ENCODE measurements around the gene LARGE1. TPM values are rescaled to one million over a fixed set of nuclear protein-coding genes. Genes with fewer than 3 reads are reported as not detected.

The LARGE1 gene
- total RNA-seq, 1 experiment from 2014 or later: 1.5 TPM

DNA sequence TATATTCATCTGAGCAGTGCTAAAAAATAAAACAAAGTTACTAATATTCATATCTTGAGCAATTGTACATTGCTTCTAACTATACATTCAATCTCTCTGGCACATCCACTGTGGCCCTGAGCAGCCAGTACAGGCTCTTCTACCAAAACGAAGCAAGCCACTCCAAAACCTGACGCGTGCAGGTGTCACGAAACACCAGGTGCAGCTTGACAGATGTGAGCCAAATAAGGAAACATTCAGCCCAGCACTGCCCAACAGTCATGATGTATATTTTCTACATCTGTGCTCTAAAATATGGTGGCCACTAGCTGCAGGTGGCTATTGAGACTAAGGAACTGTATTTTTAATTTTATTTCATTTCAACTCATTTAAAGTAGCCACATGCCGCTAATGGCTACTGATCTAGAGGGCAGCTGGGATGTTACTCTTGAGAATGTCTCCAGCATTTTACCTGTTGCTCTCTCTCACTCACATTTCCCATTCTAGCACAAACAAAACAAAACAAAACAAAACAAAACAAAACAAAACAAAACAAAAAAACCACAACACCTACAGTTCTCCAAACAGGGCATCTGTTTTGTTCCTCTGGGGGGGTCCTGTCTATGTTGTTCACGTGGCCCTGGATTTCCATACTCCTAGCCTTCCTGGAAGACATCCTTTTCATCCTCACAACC is 77.7 kb downstream of the LARGE1 start:
- no peaks in the 10 kb centered on the region for H3K79me2 ChIP-seq (ENCODE audit: insufficient read depth, low read length)
- no TSS peak for BruUV-seq (replicated peaks)
- no peak overlapping the region for H3K27ac ChIP-seq (ENCODE audit: low read depth, low read length)
- DNase-seq (ENCODE audit: low read depth, low spot score) (no peak), ATAC-seq (no peak)
- H3K27me3 ChIP-seq (ENCODE audit: insufficient read depth, low read length): no peaks in the 10 kb centered on the region
- TF ChIP-seq ZNF274 (IDR thresholded peaks at IDR 0.05; ENCODE audit: low read depth, low read length) (no peak), EZH2phosphoT487 (IDR thresholded peaks at IDR 0.05; ENCODE audit: borderline replicate concordance) (no peak), EZH2 (IDR thresholded peaks at IDR 0.05) (no peak), SRF (IDR thresholded peaks at IDR 0.05; ENCODE audit: low read depth) (no peak), YY1 (IDR thresholded peaks at IDR 0.05; ENCODE audit: extremely low read depth, insufficient replicate concordance, low read depth, low read length) (no peak), POLR2A (IDR thresholded peaks at IDR 0.05; ENCODE audit: borderline replicate concordance, extremely low read depth, insufficient read depth, insufficient read length) (no peak), SP1 (IDR thresholded peaks at IDR 0.05; ENCODE audit: low read depth) (no peak), RAD21 (IDR thresholded peaks at IDR 0.05; ENCODE audit: low read depth) (no peak)
- TF ChIP-seq, protein P1, sequence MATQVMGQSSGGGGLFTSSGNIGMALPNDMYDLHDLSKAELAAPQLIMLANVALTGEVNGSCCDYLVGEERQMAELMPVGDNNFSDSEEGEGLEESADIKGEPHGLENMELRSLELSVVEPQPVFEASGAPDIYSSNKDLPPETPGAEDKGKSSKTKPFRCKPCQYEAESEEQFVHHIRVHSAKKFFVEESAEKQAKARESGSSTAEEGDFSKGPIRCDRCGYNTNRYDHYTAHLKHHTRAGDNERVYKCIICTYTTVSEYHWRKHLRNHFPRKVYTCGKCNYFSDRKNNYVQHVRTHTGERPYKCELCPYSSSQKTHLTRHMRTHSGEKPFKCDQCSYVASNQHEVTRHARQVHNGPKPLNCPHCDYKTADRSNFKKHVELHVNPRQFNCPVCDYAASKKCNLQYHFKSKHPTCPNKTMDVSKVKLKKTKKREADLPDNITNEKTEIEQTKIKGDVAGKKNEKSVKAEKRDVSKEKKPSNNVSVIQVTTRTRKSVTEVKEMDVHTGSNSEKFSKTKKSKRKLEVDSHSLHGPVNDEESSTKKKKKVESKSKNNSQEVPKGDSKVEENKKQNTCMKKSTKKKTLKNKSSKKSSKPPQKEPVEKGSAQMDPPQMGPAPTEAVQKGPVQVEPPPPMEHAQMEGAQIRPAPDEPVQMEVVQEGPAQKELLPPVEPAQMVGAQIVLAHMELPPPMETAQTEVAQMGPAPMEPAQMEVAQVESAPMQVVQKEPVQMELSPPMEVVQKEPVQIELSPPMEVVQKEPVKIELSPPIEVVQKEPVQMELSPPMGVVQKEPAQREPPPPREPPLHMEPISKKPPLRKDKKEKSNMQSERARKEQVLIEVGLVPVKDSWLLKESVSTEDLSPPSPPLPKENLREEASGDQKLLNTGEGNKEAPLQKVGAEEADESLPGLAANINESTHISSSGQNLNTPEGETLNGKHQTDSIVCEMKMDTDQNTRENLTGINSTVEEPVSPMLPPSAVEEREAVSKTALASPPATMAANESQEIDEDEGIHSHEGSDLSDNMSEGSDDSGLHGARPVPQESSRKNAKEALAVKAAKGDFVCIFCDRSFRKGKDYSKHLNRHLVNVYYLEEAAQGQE (IDR thresholded peaks at IDR 0.05; ENCODE audit: low read depth): no peak
- TF ChIP-seq, protein P2, sequence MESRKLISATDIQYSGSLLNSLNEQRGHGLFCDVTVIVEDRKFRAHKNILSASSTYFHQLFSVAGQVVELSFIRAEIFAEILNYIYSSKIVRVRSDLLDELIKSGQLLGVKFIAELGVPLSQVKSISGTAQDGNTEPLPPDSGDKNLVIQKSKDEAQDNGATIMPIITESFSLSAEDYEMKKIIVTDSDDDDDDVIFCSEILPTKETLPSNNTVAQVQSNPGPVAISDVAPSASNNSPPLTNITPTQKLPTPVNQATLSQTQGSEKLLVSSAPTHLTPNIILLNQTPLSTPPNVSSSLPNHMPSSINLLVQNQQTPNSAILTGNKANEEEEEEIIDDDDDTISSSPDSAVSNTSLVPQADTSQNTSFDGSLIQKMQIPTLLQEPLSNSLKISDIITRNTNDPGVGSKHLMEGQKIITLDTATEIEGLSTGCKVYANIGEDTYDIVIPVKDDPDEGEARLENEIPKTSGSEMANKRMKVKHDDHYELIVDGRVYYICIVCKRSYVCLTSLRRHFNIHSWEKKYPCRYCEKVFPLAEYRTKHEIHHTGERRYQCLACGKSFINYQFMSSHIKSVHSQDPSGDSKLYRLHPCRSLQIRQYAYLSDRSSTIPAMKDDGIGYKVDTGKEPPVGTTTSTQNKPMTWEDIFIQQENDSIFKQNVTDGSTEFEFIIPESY (IDR thresholded peaks at IDR 0.05; ENCODE audit: extremely low read depth, insufficient replicate concordance, low read length): no peak
- TF ChIP-seq, protein P3, sequence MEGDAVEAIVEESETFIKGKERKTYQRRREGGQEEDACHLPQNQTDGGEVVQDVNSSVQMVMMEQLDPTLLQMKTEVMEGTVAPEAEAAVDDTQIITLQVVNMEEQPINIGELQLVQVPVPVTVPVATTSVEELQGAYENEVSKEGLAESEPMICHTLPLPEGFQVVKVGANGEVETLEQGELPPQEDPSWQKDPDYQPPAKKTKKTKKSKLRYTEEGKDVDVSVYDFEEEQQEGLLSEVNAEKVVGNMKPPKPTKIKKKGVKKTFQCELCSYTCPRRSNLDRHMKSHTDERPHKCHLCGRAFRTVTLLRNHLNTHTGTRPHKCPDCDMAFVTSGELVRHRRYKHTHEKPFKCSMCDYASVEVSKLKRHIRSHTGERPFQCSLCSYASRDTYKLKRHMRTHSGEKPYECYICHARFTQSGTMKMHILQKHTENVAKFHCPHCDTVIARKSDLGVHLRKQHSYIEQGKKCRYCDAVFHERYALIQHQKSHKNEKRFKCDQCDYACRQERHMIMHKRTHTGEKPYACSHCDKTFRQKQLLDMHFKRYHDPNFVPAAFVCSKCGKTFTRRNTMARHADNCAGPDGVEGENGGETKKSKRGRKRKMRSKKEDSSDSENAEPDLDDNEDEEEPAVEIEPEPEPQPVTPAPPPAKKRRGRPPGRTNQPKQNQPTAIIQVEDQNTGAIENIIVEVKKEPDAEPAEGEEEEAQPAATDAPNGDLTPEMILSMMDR (IDR thresholded peaks at IDR 0.05 in 2 of 3, conservative IDR thresholded peaks at IDR 0.05 in 1 of 3; ENCODE audit: borderline replicate concordance in 1 of 3, insufficient read depth in 1 of 3, low read depth in 2 of 3, low read length in 2 of 3): no peak
- TF ChIP-seq, protein P4, sequence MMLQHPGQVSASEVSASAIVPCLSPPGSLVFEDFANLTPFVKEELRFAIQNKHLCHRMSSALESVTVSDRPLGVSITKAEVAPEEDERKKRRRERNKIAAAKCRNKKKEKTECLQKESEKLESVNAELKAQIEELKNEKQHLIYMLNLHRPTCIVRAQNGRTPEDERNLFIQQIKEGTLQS (IDR thresholded peaks at IDR 0.05): no peak
- CTCF ChIA-PET: no interaction called here
- H3K4me3 ChIP-seq (replicated peaks in 1 of 2; ENCODE audit: low read depth in 1 of 2, low read length in 2 of 2): no peak overlapping the region
- no peak overlapping the region for H3K4me2 ChIP-seq (ENCODE audit: low read length)
- no peaks in the 10 kb centered on the region for H3K9me2 ChIP-seq (ENCODE audit: insufficient read depth)
- H3K9ac ChIP-seq (ENCODE audit: low read length): no peak overlapping the region
- intact Hi-C loops (cut with micrococcal nuclease): no loop called here
- H4K20me1 ChIP-seq (ENCODE audit: insufficient read depth): no peaks in the 10 kb centered on the region
- no peaks in the 10 kb centered on the region for H3K36me3 ChIP-seq (ENCODE audit: control insufficient read depth in 1 of 2, insufficient read depth in 2 of 2, low read length in 2 of 2)
- POLR2A ChIA-PET: no interaction called here
- H3K9me3 ChIP-seq (ENCODE audit: control insufficient read depth in 1 of 2, insufficient read depth in 1 of 2, low read depth in 1 of 2, low read length in 2 of 2): peaks cover 8 to 26% of the 10 kb centered on the region in 2 experiments; a peak in 3 of 4 replicates
- RAD21 ChIA-PET (ENCODE audit: low non-redundant PET in 1 of 2, low total read pairs in 2 of 2, uncharacterized antibody in 2 of 2, unreplicated experiment in 2 of 2): no interaction called here
- no peaks in the 10 kb centered on the region for H3K4me1 ChIP-seq (ENCODE audit: control insufficient read depth in 1 of 2, insufficient read depth in 2 of 2, low read length in 2 of 2)
- H2AFZ ChIP-seq (ENCODE audit: low read depth, low read length, poor library complexity, severe bottlenecking): no peak overlapping the region
